B cell (primary cell): ENCODE measurements around the gene FERMT3. TPM values are rescaled to one million over a fixed set of nuclear protein-coding genes. Genes with fewer than 3 reads are reported as not detected.
A peak's percentile ranks its signal among the peaks of the same experiment; 100 is the strongest.

Experiments
- ATAC-seq: fragments of 200-7000 bp; cut with Tn5 transposase; one replicate; pipeline ENCODE4 v1.10.0; 2021; ENCODE audit warnings: low read depth, mild to moderate bottlenecking, moderate number of reproducible peaks, moderate library complexity
- CTCF ChIA-PET: fragments of 350-600 bp; sonication (Branson Sonifier 250); formaldehyde crosslinking; loops from one replicate; lab custom pipeline; 2021; ENCODE audit warnings: antibody characterized with exemption, inconsistent platforms; lab: Charles Lee
- POLR2A ChIA-PET: fragments of 350-600 bp; sonication (Branson Sonifier 250); formaldehyde crosslinking; loops from one replicate; lab custom pipeline; 2021; ENCODE audit warnings: antibody characterized with exemption; lab: Charles Lee
- DNase-seq: peaks from one replicate; pipeline ENCODE4 v3.0.0; 2013
- H2AFZ ChIP-seq: 2 replicates; pipeline ENCODE4 v1.6.1; 2012; ENCODE audit warnings: mild to moderate bottlenecking, low read depth, low read length; ENCODE audit not compliant: insufficient read depth, poor library complexity, severe bottlenecking
- H3K27ac ChIP-seq, 2 donors: 1 replicate in 1 of 2; 2 replicates in 1 of 2; pipeline ENCODE4 v1.5.1; 2012 to 2013; ENCODE audit warnings: low read length in 2 of 2, mild to moderate bottlenecking in 2 of 2, moderate library complexity in 1 of 2
- H3K27me3 ChIP-seq, 4 experiments: fragments of 200-600 bp in 1 of 4; sonication (generic) in 1 of 4; replicated peaks in 1 of 4; 1 replicate in 2 of 4; 2 replicates in 2 of 4; pipeline versions ENCODE4 v1.6.1 to v1.7.0; 2013 to 2016; ENCODE audit warnings: low read length in 3 of 4, mild to moderate bottlenecking in 2 of 4, mixed read lengths in 1 of 4, moderate library complexity in 1 of 4; ENCODE audit not compliant: insufficient read depth in 4 of 4, control insufficient read depth in 3 of 4; ENCODE audit errors: control extremely low read depth in 1 of 4
- H3K36me3 ChIP-seq, 2 experiments: replicated peaks in 1 of 2; 1 replicate in 1 of 2; 2 replicates in 1 of 2; pipeline versions ENCODE4 v1.6.1 to v1.7.1; 2013; ENCODE audit warnings: low read length in 1 of 2; ENCODE audit not compliant: insufficient read depth in 2 of 2, control insufficient read depth in 1 of 2; ENCODE audit errors: control extremely low read depth in 1 of 2, extremely low read depth in 1 of 2
- H3K4me1 ChIP-seq, 2 donors: fragments of 200-600 bp in 1 of 2; sonication (generic) in 1 of 2; 1 replicate in 1 of 2; 2 replicates in 1 of 2; pipeline versions ENCODE4 v1.5.1 to v1.6.1; 2013 to 2017; ENCODE audit warnings: low read length in 2 of 2; ENCODE audit not compliant: control insufficient read depth in 2 of 2, insufficient read depth in 2 of 2
- H3K4me2 ChIP-seq: replicated peaks from 2 replicates; pipeline ENCODE3; 2012; ENCODE audit warnings: mild to moderate bottlenecking, low read depth, low read length; ENCODE audit not compliant: poor library complexity, severe bottlenecking
- H3K4me3 ChIP-seq, 5 experiments: fragments of 200-600 bp in 1 of 5; sonication (generic) in 1 of 5; 1 replicate in 3 of 5; 2 replicates in 2 of 5; pipeline versions ENCODE4 v1.5.1 to v1.7.0; 2011 to 2016; ENCODE audit warnings: low read length in 4 of 5, mild to moderate bottlenecking in 4 of 5, low read depth in 2 of 5, control low read depth in 1 of 5, moderate library complexity in 1 of 5; ENCODE audit not compliant: insufficient read depth in 1 of 5; ENCODE audit errors: control extremely low read depth in 1 of 5, extremely low read depth in 1 of 5
- H3K79me2 ChIP-seq: fragments of 200-600 bp; sonication (generic); one replicate; pipeline ENCODE4 v1.6.0; 2016; ENCODE audit warnings: low read length; ENCODE audit not compliant: control insufficient read depth, insufficient read depth
- H3K9ac ChIP-seq: fragments of 200-600 bp; sonication (generic); 2 replicates; pipeline ENCODE4 v1.6.1; 2017; ENCODE audit warnings: mild to moderate bottlenecking, low read length, moderate library complexity
- H3K9me3 ChIP-seq, 3 donors: one replicate each; pipeline versions ENCODE4 v1.6.1 to v1.7.1; 2013; ENCODE audit warnings: low read length in 2 of 3; ENCODE audit not compliant: control insufficient read depth in 2 of 3, insufficient read depth in 1 of 3; ENCODE audit errors: control extremely low read depth in 1 of 3
- H4K20me1 ChIP-seq: 2 replicates; pipeline ENCODE4 v1.6.0; 2012; ENCODE audit warnings: mild to moderate bottlenecking, low read length; ENCODE audit not compliant: insufficient read depth, control insufficient read depth, poor library complexity, severe bottlenecking
- H3K27ac Mint-ChIP-seq: one replicate; pipeline ENCODE4 v1.8.0; 2021; ENCODE audit warnings: mixed read lengths
- H3K27me3 Mint-ChIP-seq: one replicate; pipeline ENCODE4 v1.8.0; 2021; ENCODE audit warnings: mixed read lengths
- H3K4me1 Mint-ChIP-seq: one replicate; pipeline ENCODE4 v1.8.0; 2021; ENCODE audit warnings: mixed read lengths
- H3K4me3 Mint-ChIP-seq: one replicate; pipeline ENCODE4 v1.8.0; 2021; ENCODE audit warnings: mixed read lengths
- H3K9me3 Mint-ChIP-seq: one replicate; pipeline ENCODE4 v1.8.0; 2022; ENCODE audit warnings: mixed read lengths; ENCODE audit not compliant: insufficient read depth
- EZH2 ChIP-seq: IDR thresholded peaks from 2 replicates; pipeline ENCODE4 v1.6.1; 2012; ENCODE audit warnings: borderline replicate concordance, low read depth, mild to moderate bottlenecking, moderate library complexity, low read length; ENCODE audit not compliant: insufficient read depth, poor library complexity, severe bottlenecking
- WGBS: methylation state at CpG from one replicate; pipeline ENCODE4 v1.1.5; 2013; ENCODE audit warnings: missing lambda C conversion rate; ENCODE audit not compliant: insufficient coverage; 5-methylcytosine and 5-hydroxymethylcytosine counted together
- intact Hi-C: fragments of 100-400 bp; cut with micrococcal nuclease; formaldehyde crosslinking; loops from one replicate; pipeline ENCODE4 v1.10.0; 2022
- polyA plus RNA-seq: library from polyadenylated mRNA; depleted of rRNA; stranded (reverse); fragments of >200 nt; gene quantifications from 2 replicates; pipeline ENCODE4 v1.2.3, GENCODE V29; 2012
- total RNA-seq, 2 donors: library from RNA; stranded (reverse); fragments of 120-200 nt in 1 of 2; gene quantifications; 1 replicate in 1 of 2; 2 replicates in 1 of 2; pipeline versions ENCODE4 v1.2.3 to v1.2.4, GENCODE V29; 2013 to 2022
- TF ChIP-seq, protein P1 (sequence below): fragments of 200-600 bp; IDR thresholded peaks from one replicate; pipeline ENCODE4 v1.8.0; 2022; ENCODE audit warnings: antibody characterized with exemption, mild to moderate bottlenecking

The FERMT3 gene
- total and polyA plus RNA-seq, 2 donors (not counting 1 experiment from before 2014, with no cell fraction given): 96.2 to 170 TPM

DNA sequence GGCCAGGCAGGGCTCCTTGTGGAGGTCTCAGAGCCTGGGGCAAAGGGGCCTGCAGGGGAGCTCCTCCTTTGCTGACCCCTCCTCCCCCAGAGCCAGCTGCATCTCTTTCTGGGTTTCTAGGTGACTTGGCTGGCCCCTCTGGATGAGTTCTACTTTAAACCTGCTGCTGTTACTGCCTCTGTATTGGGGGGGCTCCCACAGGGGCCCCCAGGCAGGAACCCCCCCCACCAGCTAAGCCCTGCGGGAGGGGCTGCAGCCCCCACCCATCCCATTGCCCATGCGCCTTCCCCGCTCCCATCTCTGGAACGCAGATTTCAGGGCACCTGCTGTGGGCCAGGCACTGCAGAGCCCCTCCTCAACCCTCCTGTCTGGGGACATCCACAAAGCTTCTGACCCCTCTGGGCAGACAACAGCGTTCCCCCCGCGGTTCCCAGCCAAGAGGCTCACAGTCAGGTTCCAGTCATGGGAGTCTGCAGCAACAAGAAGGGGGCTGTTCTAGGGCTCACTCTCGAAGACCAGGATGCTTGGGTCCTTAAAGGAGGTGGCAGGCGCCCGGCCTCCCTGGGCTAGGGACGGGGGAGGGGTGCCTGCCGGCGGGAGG is 44.0 kb downstream of the FERMT3 start:
- DNase-seq (no peak), ATAC-seq (no peak)
- H3K27me3 ChIP-seq: no peaks in the 10 kb centered on the region
- POLR2A ChIA-PET: interaction anchor here (0.8 to 1.8 kb wide), 5 partner anchors 9 to 68 kb away, joined by 3 to 5 read pairs (median 3); partner anchors contain the start of genes FKBP2 and PRDX5
- H3K4me3 ChIP-seq: peak overlapping the region in 4 of 5 experiments; percentile 41 to 87 (median 50)
- peaks cover 28% of the 10 kb centered on the region for H3K4me1 Mint-ChIP-seq
- no peaks in the 10 kb centered on the region for H3K9me3 ChIP-seq
- intact Hi-C loops: loop anchor here (1.0 kb wide), 4 partner anchors 19 to 54 kb away; partner anchors contain the start of genes BAD, NUDT22 and TRPT1
- no peaks in the 10 kb centered on the region for H3K9me3 Mint-ChIP-seq
- no peaks in the 10 kb centered on the region for H4K20me1 ChIP-seq
- peak overlapping the region; percentile 90 for H3K4me2 ChIP-seq
- H3K4me1 ChIP-seq: peaks cover 19 to 43% of the 10 kb centered on the region in 2 donors
- no peaks in the 10 kb centered on the region for H3K36me3 ChIP-seq
- no peak overlapping the region for H3K27ac ChIP-seq
- H3K27ac Mint-ChIP-seq: peak overlapping the region; percentile 26
- TF ChIP-seq EZH2: no peak
- TF ChIP-seq, protein P1, sequence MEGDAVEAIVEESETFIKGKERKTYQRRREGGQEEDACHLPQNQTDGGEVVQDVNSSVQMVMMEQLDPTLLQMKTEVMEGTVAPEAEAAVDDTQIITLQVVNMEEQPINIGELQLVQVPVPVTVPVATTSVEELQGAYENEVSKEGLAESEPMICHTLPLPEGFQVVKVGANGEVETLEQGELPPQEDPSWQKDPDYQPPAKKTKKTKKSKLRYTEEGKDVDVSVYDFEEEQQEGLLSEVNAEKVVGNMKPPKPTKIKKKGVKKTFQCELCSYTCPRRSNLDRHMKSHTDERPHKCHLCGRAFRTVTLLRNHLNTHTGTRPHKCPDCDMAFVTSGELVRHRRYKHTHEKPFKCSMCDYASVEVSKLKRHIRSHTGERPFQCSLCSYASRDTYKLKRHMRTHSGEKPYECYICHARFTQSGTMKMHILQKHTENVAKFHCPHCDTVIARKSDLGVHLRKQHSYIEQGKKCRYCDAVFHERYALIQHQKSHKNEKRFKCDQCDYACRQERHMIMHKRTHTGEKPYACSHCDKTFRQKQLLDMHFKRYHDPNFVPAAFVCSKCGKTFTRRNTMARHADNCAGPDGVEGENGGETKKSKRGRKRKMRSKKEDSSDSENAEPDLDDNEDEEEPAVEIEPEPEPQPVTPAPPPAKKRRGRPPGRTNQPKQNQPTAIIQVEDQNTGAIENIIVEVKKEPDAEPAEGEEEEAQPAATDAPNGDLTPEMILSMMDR: no peak
- H3K9ac ChIP-seq: peak overlapping the region; percentile 53
- CTCF ChIA-PET: interaction anchor here (0.8 to 10.4 kb wide), 14 partner anchors 9 to 65 kb away, joined by 3 to 141 read pairs (median 8); partner anchors contain the start of genes BAD, CATSPERZ, DNAJC4 and FERMT3
- peak overlapping the region; percentile 89 for H3K4me3 Mint-ChIP-seq
- H3K27me3 Mint-ChIP-seq: no peaks in the 10 kb centered on the region
- H3K79me2 ChIP-seq: peaks cover 4% of the 10 kb centered on the region
- WGBS: 26% methylated on average over 12 of the region's 13 CpGs
- peak overlapping the region; percentile 82 for H2AFZ ChIP-seq
